GM12865 (cell line): ENCODE measurements around the gene RAB43.
"Not testable (repeated sequence)": the region's sequence is repeated elsewhere in the genome, so short reads cannot be mapped to it uniquely, and the experiment has no call there.

ENCODE experiments used
- DNase-seq: peaks from one replicate; pipeline ENCODE4 v3.0.0; 2010; ENCODE audit warnings: low read depth
- H3K4me3 ChIP-seq: 2 replicates; pipeline ENCODE4 v1.5.1; 2011; ENCODE audit warnings: mild to moderate bottlenecking, low read depth, low read length, control low read depth
- CTCF ChIP-seq: IDR thresholded peaks from 2 replicates; pipeline ENCODE4 v1.5.1; 2011; ENCODE audit warnings: low read length, control low read depth, low read depth, inconsistent platforms; ENCODE audit not compliant: insufficient read depth; ENCODE audit errors: missing control alignments

Gene RAB43

GRCh38 chr3:129112308-129113052 is 9.1 kb downstream of the RAB43 start:
- TF ChIP-seq CTCF = no peak
- DNase-seq = no peak
- H3K4me3 ChIP-seq = no peak overlapping the region

GRCh38 chr3:129111076-129111780 is 10.4 kb downstream of the RAB43 start:
- not testable (repeated sequence) for H3K4me3 ChIP-seq, DNase-seq

- DNase-seq = no peak
- TF ChIP-seq CTCF = no peak
- H3K4me3 ChIP-seq = no peak overlapping the region
Measured at GRCh38 chr3:129107793-129108192, 13.8 kb downstream of the RAB43 start.

GRCh38 chr3:129106866-129107565 is 14.6 kb downstream of the RAB43 start:
- no peak for TF ChIP-seq CTCF
- H3K4me3 ChIP-seq = no peak overlapping the region
- DNase-seq = no peak

GRCh38 chr3:129106320-129106719 is 15.3 kb downstream of the RAB43 start:
- DNase-seq = no peak
- TF ChIP-seq CTCF = no peak
- H3K4me3 ChIP-seq = no peak overlapping the region

GRCh38 chr3:129105862-129106261 is 15.7 kb downstream of the RAB43 start:
- no peak for DNase-seq
- TF ChIP-seq CTCF = no peak
- no peak overlapping the region for H3K4me3 ChIP-seq

- H3K4me3 ChIP-seq = no peak overlapping the region
- TF ChIP-seq CTCF = no peak
- no peak for DNase-seq
Measured at GRCh38 chr3:129104498-129105079, 17.0 kb downstream of the RAB43 start.
